Measurements from ENCODE around the gene DNAJB5.

DNA sequence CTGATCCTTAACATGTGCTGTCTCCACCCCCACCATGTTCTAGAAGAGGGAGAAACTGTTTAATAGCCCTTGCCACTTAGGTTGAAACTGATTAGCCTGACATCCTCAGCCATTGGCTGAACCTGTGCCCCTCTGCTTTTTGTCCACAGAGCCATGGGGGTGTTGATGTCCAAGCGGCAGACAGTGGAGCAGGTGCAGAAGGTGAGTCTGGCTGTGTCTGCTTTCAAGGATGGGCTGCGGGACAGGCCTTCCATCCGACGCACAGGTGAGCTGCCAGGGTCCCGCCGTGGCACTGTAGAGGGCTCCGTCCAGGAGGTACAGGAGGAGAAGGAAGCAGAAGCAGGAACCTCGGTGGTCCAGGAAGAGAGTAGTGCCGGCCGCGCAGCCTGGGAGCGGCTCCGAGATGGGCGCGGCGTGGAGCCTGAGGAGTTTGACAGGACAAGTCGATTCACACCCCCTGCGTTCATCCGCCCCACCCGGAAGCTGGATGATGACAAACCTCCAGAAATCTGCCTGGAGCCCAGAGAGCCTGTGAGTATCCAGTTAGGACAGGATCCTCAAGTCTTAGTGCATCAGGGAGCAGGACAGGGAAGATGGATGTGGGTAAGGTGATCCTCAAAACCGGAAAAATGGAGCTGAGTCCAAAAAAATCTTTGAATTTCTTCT is 18.3 kb upstream of the DNAJB5 start:
- TF ChIP-seq, protein P1, sequence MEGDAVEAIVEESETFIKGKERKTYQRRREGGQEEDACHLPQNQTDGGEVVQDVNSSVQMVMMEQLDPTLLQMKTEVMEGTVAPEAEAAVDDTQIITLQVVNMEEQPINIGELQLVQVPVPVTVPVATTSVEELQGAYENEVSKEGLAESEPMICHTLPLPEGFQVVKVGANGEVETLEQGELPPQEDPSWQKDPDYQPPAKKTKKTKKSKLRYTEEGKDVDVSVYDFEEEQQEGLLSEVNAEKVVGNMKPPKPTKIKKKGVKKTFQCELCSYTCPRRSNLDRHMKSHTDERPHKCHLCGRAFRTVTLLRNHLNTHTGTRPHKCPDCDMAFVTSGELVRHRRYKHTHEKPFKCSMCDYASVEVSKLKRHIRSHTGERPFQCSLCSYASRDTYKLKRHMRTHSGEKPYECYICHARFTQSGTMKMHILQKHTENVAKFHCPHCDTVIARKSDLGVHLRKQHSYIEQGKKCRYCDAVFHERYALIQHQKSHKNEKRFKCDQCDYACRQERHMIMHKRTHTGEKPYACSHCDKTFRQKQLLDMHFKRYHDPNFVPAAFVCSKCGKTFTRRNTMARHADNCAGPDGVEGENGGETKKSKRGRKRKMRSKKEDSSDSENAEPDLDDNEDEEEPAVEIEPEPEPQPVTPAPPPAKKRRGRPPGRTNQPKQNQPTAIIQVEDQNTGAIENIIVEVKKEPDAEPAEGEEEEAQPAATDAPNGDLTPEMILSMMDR (conservative IDR thresholded peaks at IDR 0.05), result no peak
- no peak for TF ChIP-seq EZH2 (IDR thresholded peaks at IDR 0.05; ENCODE audit: low read depth)

All from PC-9 (cell line).